ENCODE results near the gene C11orf24. TPM values are rescaled to one million over a fixed set of nuclear protein-coding genes. Genes with fewer than 3 reads are reported as not detected.

The C11orf24 gene
- total RNA-seq, 1 experiment from 2014 or later, result 37.8 TPM

DNA sequence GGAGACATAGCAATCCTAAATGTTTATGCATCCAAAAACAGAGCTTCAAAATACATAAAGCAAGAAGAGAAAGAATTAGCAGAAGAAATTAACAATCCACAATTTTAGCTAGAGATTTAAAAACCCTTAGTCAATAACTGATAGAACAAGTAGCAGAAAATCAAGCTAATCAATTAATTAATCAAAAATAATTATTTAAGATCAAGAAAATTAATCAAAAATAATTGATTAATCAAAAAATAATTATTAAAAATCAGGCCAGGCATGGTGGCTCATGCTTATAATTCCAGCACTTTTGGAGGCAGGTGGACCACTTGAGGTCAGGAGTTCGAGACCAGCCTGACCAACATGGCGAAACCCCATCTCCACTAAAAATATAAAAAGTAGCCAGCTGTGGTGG lies 29.2 kb downstream of the C11orf24 start:
- H3K9ac ChIP-seq (ENCODE audit: low read length), result no peak overlapping the region
- H3K9me3 ChIP-seq (ENCODE audit: control insufficient read depth in 1 of 2, insufficient read depth in 1 of 2, low read depth in 1 of 2, low read length in 2 of 2), result no peaks in the 10 kb centered on the region
- no peak for ATAC-seq
- BruUV-seq (replicated peaks), result no TSS peak
- DNase-seq (ENCODE audit: low read depth, low spot score), result no peak
- ChIA-PET RAD21 (ENCODE audit: low non-redundant PET in 1 of 2, low total read pairs in 2 of 2, uncharacterized antibody in 2 of 2, unreplicated experiment in 2 of 2) (no interaction called here), POLR2A (no interaction called here), CTCF (interaction anchor here (1.1 kb wide), 1 partner anchor 15 kb away, joined by 3 read pairs; no protein-coding TSS in a partner anchor)
- H3K27ac ChIP-seq (ENCODE audit: low read depth, low read length), result no peak overlapping the region
- H3K4me2 ChIP-seq (ENCODE audit: low read length), result no peak overlapping the region
- intact Hi-C loops (cut with micrococcal nuclease), result no loop called here
- no peaks in the 10 kb centered on the region for H4K20me1 ChIP-seq (ENCODE audit: insufficient read depth)
- no peaks in the 10 kb centered on the region for H3K79me2 ChIP-seq (ENCODE audit: insufficient read depth, low read length)
- no peak for TF ChIP-seq SRF (IDR thresholded peaks at IDR 0.05; ENCODE audit: low read depth)
- TF ChIP-seq SIN3A (IDR thresholded peaks at IDR 0.05; ENCODE audit: low read depth), result no peak
- no peak for TF ChIP-seq FOSL1 (IDR thresholded peaks at IDR 0.05; ENCODE audit: low read depth)
- TF ChIP-seq, protein P1, sequence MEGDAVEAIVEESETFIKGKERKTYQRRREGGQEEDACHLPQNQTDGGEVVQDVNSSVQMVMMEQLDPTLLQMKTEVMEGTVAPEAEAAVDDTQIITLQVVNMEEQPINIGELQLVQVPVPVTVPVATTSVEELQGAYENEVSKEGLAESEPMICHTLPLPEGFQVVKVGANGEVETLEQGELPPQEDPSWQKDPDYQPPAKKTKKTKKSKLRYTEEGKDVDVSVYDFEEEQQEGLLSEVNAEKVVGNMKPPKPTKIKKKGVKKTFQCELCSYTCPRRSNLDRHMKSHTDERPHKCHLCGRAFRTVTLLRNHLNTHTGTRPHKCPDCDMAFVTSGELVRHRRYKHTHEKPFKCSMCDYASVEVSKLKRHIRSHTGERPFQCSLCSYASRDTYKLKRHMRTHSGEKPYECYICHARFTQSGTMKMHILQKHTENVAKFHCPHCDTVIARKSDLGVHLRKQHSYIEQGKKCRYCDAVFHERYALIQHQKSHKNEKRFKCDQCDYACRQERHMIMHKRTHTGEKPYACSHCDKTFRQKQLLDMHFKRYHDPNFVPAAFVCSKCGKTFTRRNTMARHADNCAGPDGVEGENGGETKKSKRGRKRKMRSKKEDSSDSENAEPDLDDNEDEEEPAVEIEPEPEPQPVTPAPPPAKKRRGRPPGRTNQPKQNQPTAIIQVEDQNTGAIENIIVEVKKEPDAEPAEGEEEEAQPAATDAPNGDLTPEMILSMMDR (IDR thresholded peaks at IDR 0.05 in 2 of 3, conservative IDR thresholded peaks at IDR 0.05 in 1 of 3; ENCODE audit: borderline replicate concordance in 1 of 3, insufficient read depth in 1 of 3, low read depth in 2 of 3, low read length in 2 of 3), result no peak
- no peak for TF ChIP-seq RAD21 (IDR thresholded peaks at IDR 0.05; ENCODE audit: low read depth)
- TF ChIP-seq ZNF274 (IDR thresholded peaks at IDR 0.05; ENCODE audit: low read depth, low read length), result no peak
- TF ChIP-seq POLR2AphosphoS5 (IDR thresholded peaks at IDR 0.05; ENCODE audit: low read depth, low read length), result no peak
- TF ChIP-seq, protein P2, sequence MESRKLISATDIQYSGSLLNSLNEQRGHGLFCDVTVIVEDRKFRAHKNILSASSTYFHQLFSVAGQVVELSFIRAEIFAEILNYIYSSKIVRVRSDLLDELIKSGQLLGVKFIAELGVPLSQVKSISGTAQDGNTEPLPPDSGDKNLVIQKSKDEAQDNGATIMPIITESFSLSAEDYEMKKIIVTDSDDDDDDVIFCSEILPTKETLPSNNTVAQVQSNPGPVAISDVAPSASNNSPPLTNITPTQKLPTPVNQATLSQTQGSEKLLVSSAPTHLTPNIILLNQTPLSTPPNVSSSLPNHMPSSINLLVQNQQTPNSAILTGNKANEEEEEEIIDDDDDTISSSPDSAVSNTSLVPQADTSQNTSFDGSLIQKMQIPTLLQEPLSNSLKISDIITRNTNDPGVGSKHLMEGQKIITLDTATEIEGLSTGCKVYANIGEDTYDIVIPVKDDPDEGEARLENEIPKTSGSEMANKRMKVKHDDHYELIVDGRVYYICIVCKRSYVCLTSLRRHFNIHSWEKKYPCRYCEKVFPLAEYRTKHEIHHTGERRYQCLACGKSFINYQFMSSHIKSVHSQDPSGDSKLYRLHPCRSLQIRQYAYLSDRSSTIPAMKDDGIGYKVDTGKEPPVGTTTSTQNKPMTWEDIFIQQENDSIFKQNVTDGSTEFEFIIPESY (IDR thresholded peaks at IDR 0.05; ENCODE audit: extremely low read depth, insufficient replicate concordance, low read length), result no peak
- TF ChIP-seq JUND (IDR thresholded peaks at IDR 0.05), result no peak
- TF ChIP-seq, protein P3, sequence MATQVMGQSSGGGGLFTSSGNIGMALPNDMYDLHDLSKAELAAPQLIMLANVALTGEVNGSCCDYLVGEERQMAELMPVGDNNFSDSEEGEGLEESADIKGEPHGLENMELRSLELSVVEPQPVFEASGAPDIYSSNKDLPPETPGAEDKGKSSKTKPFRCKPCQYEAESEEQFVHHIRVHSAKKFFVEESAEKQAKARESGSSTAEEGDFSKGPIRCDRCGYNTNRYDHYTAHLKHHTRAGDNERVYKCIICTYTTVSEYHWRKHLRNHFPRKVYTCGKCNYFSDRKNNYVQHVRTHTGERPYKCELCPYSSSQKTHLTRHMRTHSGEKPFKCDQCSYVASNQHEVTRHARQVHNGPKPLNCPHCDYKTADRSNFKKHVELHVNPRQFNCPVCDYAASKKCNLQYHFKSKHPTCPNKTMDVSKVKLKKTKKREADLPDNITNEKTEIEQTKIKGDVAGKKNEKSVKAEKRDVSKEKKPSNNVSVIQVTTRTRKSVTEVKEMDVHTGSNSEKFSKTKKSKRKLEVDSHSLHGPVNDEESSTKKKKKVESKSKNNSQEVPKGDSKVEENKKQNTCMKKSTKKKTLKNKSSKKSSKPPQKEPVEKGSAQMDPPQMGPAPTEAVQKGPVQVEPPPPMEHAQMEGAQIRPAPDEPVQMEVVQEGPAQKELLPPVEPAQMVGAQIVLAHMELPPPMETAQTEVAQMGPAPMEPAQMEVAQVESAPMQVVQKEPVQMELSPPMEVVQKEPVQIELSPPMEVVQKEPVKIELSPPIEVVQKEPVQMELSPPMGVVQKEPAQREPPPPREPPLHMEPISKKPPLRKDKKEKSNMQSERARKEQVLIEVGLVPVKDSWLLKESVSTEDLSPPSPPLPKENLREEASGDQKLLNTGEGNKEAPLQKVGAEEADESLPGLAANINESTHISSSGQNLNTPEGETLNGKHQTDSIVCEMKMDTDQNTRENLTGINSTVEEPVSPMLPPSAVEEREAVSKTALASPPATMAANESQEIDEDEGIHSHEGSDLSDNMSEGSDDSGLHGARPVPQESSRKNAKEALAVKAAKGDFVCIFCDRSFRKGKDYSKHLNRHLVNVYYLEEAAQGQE (IDR thresholded peaks at IDR 0.05; ENCODE audit: low read depth), result no peak
- H2AFZ ChIP-seq (ENCODE audit: low read depth, low read length, poor library complexity, severe bottlenecking), result no peak overlapping the region
- no peaks in the 10 kb centered on the region for H3K27me3 ChIP-seq (ENCODE audit: insufficient read depth, low read length)
- no peaks in the 10 kb centered on the region for H3K36me3 ChIP-seq (ENCODE audit: control insufficient read depth in 1 of 2, insufficient read depth in 2 of 2, low read length in 2 of 2)
- H3K9me2 ChIP-seq (ENCODE audit: insufficient read depth), result no peaks in the 10 kb centered on the region
- H3K4me1 ChIP-seq (ENCODE audit: control insufficient read depth in 1 of 2, insufficient read depth in 2 of 2, low read length in 2 of 2), result no peaks in the 10 kb centered on the region
- H3K4me3 ChIP-seq (replicated peaks in 1 of 2; ENCODE audit: low read depth in 1 of 2, low read length in 2 of 2), result no peak overlapping the region
